Gastrocnemius medialis (tissue), 4 donors: ENCODE data around the gene HSPB9.

Experiments used
- CTCF ChIP-seq, 5 experiments: fragments of 450-650 bp in 3 of 5; fragments of 200-600 bp in 2 of 5; sonication (generic) in 2 of 5; IDR thresholded peaks in 4 of 5; conservative IDR thresholded peaks in 1 of 5; 1 replicate in 4 of 5; 2 replicates in 1 of 5; pipeline ENCODE4 v1.5.1; 2016 to 2019; ENCODE audit warnings: antibody characterized with exemption in 5 of 5, mild to moderate bottlenecking in 3 of 5, moderate library complexity in 3 of 5
- POLR2A ChIP-seq, 2 donors: fragments of 450-650 bp; IDR thresholded peaks; one replicate each; pipeline ENCODE4 v1.6.1; 2017; ENCODE audit warnings: antibody characterized with exemption in 2 of 2, mild to moderate bottlenecking in 2 of 2, moderate library complexity in 2 of 2

- TF ChIP-seq CTCF (IDR thresholded peaks at IDR 0.05 in 4 of 5, conservative IDR thresholded peaks at IDR 0.05 in 1 of 5) (no peak), POLR2A (IDR thresholded peaks at IDR 0.05) (no peak)
Observed at GRCh38 chr17:42081516-42082129, 41.0 kb upstream of the HSPB9 start.
